ENCODE data around the gene KLLN. TPM values are rescaled to one million over a fixed set of nuclear protein-coding genes. Genes with fewer than 3 reads are reported as not detected.
"Not testable (repeated sequence)": the region's sequence is repeated elsewhere in the genome, so short reads cannot be mapped to it uniquely, and the experiment has no call there.

KLLN gene
- total RNA-seq, 1 experiment from 2014 or later: 1.4 TPM

DNA sequence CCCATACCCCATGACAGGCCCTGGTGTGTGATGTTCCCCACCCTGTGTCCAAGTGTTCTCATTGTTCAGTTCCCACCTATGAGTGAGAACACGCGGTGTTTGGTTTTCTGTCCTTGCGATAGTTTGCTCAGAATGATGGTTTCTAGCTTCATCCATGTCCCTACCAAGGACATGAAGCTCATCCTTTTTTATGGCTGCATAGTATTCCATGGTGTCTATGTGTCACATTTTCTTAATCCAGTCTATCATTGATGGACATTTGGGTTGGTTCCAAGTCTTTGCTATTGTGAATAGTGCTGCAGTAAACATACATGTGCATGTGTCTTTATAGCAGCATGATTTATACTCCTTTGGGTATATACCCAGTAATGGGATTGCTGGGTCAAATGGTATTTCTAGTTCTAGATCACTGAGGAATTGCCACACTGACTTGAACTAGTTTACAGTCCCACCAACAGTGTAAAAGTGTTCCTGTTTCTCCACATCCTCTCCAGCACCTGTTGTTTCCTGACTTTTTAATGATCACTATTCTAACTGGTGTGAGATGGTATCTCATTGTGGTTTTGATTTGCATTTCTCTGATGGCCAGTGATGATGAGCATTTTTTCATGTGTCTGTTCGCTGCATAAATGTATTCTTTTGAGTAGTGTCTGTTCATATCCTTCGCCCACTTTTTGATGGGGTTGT is 18.2 kb upstream of the KLLN start:
- BruUV-seq (replicated peaks); H3K9ac ChIP-seq (ENCODE audit: low read length); H2AFZ ChIP-seq (ENCODE audit: low read depth, low read length, poor library complexity, severe bottlenecking); H4K20me1 ChIP-seq (ENCODE audit: insufficient read depth); H3K9me2 ChIP-seq (ENCODE audit: insufficient read depth); H3K4me3 ChIP-seq (replicated peaks in 1 of 2; ENCODE audit: low read depth in 1 of 2, low read length in 2 of 2); H3K4me1 ChIP-seq (ENCODE audit: control insufficient read depth in 1 of 2, insufficient read depth in 2 of 2, low read length in 2 of 2); H3K4me2 ChIP-seq (ENCODE audit: low read length); POLR2A ChIA-PET; H3K36me3 ChIP-seq (ENCODE audit: control insufficient read depth in 1 of 2, insufficient read depth in 2 of 2, low read length in 2 of 2); RAD21 ChIA-PET (ENCODE audit: low non-redundant PET in 1 of 2, low total read pairs in 2 of 2, uncharacterized antibody in 2 of 2, unreplicated experiment in 2 of 2); intact Hi-C loops (cut with micrococcal nuclease); ATAC-seq; CTCF ChIA-PET; H3K9me3 ChIP-seq (ENCODE audit: control insufficient read depth in 1 of 2, insufficient read depth in 1 of 2, low read depth in 1 of 2, low read length in 2 of 2); H3K27me3 ChIP-seq (ENCODE audit: insufficient read depth, low read length); DNase-seq (ENCODE audit: low read depth, low spot score); H3K27ac ChIP-seq (ENCODE audit: low read depth, low read length): not testable (repeated sequence)
- H3K79me2 ChIP-seq (ENCODE audit: insufficient read depth, low read length): peaks cover 77% of the 10 kb centered on the region

DNA sequence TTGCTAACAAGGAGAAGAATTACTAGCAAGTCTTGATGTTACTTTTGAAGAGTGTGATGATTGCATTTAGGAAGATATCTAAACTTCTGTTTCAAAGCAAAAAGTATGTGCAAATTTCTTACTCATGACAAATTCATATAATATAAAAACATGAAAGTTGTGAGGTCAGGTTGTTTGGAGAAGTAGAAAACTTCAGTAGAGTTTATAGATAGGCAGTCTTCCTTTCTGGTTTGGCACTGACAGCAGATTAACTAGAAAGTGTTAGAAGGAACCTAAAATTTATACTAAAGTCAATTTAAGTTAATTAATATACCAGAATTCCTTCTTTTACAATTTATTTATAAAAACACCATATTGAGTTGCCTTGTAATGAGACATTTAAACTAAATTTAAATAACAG is 17.0 kb upstream of the KLLN start:
- Histone ChIP-seq H4K20me1 (ENCODE audit: insufficient read depth) (0 out of 2 replicates have a peak, but pooled peaks cover 3% of the 10 kb centered on the region), H3K27me3 (ENCODE audit: insufficient read depth, low read length) (no peaks in the 10 kb centered on the region), H3K9me3 (ENCODE audit: control insufficient read depth in 1 of 2, insufficient read depth in 1 of 2, low read depth in 1 of 2, low read length in 2 of 2) (no peaks in the 10 kb centered on the region), H3K9ac (ENCODE audit: low read length) (no peak overlapping the region), H2AFZ (ENCODE audit: low read depth, low read length, poor library complexity, severe bottlenecking) (no peak overlapping the region), H3K27ac (ENCODE audit: low read depth, low read length) (no peak overlapping the region), H3K4me3 (replicated peaks in 1 of 2; ENCODE audit: low read depth in 1 of 2, low read length in 2 of 2) (no peak overlapping the region), H3K36me3 (ENCODE audit: control insufficient read depth in 1 of 2, insufficient read depth in 2 of 2, low read length in 2 of 2) (no peaks in the 10 kb centered on the region), H3K4me1 (ENCODE audit: control insufficient read depth in 1 of 2, insufficient read depth in 2 of 2, low read length in 2 of 2) (no peaks in the 10 kb centered on the region), H3K79me2 (ENCODE audit: insufficient read depth, low read length) (peaks cover 79% of the 10 kb centered on the region), H3K9me2 (ENCODE audit: insufficient read depth) (no peaks in the 10 kb centered on the region), H3K4me2 (ENCODE audit: low read length) (no peak overlapping the region)
- RAD21 ChIA-PET (ENCODE audit: low non-redundant PET in 1 of 2, low total read pairs in 2 of 2, uncharacterized antibody in 2 of 2, unreplicated experiment in 2 of 2): no interaction called here
- no peak for DNase-seq (ENCODE audit: low read depth, low spot score)
- intact Hi-C loops (cut with micrococcal nuclease): no loop called here
- no peak for ATAC-seq
- CTCF ChIA-PET: no interaction called here
- POLR2A ChIA-PET: no interaction called here
- no TSS peak for BruUV-seq (replicated peaks)
- no peak for TF ChIP-seq FOSL1 (IDR thresholded peaks at IDR 0.05; ENCODE audit: low read depth)
- no peak for TF ChIP-seq ZFX (IDR thresholded peaks at IDR 0.05)
- TF ChIP-seq EZH2phosphoT487 (IDR thresholded peaks at IDR 0.05; ENCODE audit: borderline replicate concordance): no peak
- no peak for TF ChIP-seq CBX3 (IDR thresholded peaks at IDR 0.05; ENCODE audit: low read depth)
- TF ChIP-seq EGR1 (IDR thresholded peaks at IDR 0.05; ENCODE audit: low read depth): no peak
- TF ChIP-seq TCF7L2 (IDR thresholded peaks at IDR 0.05; ENCODE audit: borderline replicate concordance, extremely low read depth, insufficient read depth, insufficient read length): no peak
- TF ChIP-seq SP1 (IDR thresholded peaks at IDR 0.05; ENCODE audit: low read depth): no peak
- no peak for TF ChIP-seq ELF1 (IDR thresholded peaks at IDR 0.05; ENCODE audit: borderline replicate concordance, low read depth)
- TF ChIP-seq, protein P1, sequence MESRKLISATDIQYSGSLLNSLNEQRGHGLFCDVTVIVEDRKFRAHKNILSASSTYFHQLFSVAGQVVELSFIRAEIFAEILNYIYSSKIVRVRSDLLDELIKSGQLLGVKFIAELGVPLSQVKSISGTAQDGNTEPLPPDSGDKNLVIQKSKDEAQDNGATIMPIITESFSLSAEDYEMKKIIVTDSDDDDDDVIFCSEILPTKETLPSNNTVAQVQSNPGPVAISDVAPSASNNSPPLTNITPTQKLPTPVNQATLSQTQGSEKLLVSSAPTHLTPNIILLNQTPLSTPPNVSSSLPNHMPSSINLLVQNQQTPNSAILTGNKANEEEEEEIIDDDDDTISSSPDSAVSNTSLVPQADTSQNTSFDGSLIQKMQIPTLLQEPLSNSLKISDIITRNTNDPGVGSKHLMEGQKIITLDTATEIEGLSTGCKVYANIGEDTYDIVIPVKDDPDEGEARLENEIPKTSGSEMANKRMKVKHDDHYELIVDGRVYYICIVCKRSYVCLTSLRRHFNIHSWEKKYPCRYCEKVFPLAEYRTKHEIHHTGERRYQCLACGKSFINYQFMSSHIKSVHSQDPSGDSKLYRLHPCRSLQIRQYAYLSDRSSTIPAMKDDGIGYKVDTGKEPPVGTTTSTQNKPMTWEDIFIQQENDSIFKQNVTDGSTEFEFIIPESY (IDR thresholded peaks at IDR 0.05; ENCODE audit: extremely low read depth, insufficient replicate concordance, low read length): no peak
- no peak for TF ChIP-seq SIN3A (IDR thresholded peaks at IDR 0.05; ENCODE audit: low read depth)
- TF ChIP-seq, protein P2, sequence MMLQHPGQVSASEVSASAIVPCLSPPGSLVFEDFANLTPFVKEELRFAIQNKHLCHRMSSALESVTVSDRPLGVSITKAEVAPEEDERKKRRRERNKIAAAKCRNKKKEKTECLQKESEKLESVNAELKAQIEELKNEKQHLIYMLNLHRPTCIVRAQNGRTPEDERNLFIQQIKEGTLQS (IDR thresholded peaks at IDR 0.05): no peak
- TF ChIP-seq SRF (IDR thresholded peaks at IDR 0.05; ENCODE audit: low read depth): no peak
- TF ChIP-seq, protein P3, sequence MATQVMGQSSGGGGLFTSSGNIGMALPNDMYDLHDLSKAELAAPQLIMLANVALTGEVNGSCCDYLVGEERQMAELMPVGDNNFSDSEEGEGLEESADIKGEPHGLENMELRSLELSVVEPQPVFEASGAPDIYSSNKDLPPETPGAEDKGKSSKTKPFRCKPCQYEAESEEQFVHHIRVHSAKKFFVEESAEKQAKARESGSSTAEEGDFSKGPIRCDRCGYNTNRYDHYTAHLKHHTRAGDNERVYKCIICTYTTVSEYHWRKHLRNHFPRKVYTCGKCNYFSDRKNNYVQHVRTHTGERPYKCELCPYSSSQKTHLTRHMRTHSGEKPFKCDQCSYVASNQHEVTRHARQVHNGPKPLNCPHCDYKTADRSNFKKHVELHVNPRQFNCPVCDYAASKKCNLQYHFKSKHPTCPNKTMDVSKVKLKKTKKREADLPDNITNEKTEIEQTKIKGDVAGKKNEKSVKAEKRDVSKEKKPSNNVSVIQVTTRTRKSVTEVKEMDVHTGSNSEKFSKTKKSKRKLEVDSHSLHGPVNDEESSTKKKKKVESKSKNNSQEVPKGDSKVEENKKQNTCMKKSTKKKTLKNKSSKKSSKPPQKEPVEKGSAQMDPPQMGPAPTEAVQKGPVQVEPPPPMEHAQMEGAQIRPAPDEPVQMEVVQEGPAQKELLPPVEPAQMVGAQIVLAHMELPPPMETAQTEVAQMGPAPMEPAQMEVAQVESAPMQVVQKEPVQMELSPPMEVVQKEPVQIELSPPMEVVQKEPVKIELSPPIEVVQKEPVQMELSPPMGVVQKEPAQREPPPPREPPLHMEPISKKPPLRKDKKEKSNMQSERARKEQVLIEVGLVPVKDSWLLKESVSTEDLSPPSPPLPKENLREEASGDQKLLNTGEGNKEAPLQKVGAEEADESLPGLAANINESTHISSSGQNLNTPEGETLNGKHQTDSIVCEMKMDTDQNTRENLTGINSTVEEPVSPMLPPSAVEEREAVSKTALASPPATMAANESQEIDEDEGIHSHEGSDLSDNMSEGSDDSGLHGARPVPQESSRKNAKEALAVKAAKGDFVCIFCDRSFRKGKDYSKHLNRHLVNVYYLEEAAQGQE (IDR thresholded peaks at IDR 0.05; ENCODE audit: low read depth): no peak
- TF ChIP-seq RAD21 (IDR thresholded peaks at IDR 0.05; ENCODE audit: low read depth): no peak
- TF ChIP-seq, protein P4, sequence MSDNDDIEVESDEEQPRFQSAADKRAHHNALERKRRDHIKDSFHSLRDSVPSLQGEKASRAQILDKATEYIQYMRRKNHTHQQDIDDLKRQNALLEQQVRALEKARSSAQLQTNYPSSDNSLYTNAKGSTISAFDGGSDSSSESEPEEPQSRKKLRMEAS (IDR thresholded peaks at IDR 0.05): no peak
- no peak for TF ChIP-seq JUND (IDR thresholded peaks at IDR 0.05)
- TF ChIP-seq POLR2A (IDR thresholded peaks at IDR 0.05; ENCODE audit: borderline replicate concordance, extremely low read depth, insufficient read depth, insufficient read length): no peak

Measured in HCT116 (cell line).